ENCODE results near the gene CCNQ. TPM values are rescaled to one million over a fixed set of nuclear protein-coding genes. Genes with fewer than 3 reads are reported as not detected.

The CCNQ gene
- total RNA-seq, 5 donors from 2014 or later (not counting 1 experiment from before 2014, with no cell fraction given), result 12.5 to 29.8 (median 25.5) TPM

DNA sequence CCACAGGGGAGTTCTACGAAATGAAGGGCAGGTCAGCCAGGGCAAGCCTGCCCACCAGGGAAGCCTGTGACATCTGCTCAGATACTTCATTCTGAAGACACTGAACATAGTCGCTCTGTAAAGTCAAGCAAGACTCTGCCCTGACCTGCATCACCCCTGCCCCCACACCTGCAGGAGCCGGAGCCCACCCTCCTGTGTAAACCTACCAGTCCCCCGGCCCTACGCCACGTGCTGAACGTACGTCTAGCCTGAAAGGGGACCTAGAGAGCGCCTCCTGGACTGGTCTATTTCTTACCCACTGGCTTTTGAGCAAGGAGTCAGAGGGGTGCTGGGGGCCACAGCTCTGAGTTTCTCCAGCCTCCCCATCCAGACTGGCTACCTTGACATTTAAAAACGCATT, 11.6 kb downstream of the CCNQ start:
- ChIA-PET CTCF (no interaction called here), POLR2A (no interaction called here)
- Histone ChIP-seq H3K4me3 (ENCODE audit: control insufficient read depth in 1 of 2, extremely low read depth in 1 of 2, low read length in 1 of 2) (no peak overlapping the region), H3K27me3 (replicated peaks in 1 of 2; ENCODE audit: control insufficient read depth in 2 of 2, extremely low read depth in 1 of 2, insufficient read depth in 2 of 2, low read length in 1 of 2) (no peaks in the 10 kb centered on the region), H3K9me3 (no peaks in the 10 kb centered on the region), H3K36me3 (ENCODE audit: control insufficient read depth in 2 of 2, extremely low read depth in 1 of 2, insufficient read depth in 1 of 2, low read length in 1 of 2) (peaks cover 10 to 25% of the 10 kb centered on the region in 2 donors), H3K27ac (ENCODE audit: low read length) (no peak overlapping the region), H3K4me1 (ENCODE audit: control insufficient read depth in 1 of 2, extremely low read depth in 1 of 2, insufficient read depth in 2 of 2, low read length in 2 of 2) (peaks cover 3 to 16% of the 10 kb centered on the region in 2 experiments)
- no peak overlapping the region for H3K4me3 Mint-ChIP-seq
- peaks cover 16 to 17% (median 17%) of the 10 kb centered on the region in 3 donors for H3K4me1 Mint-ChIP-seq
- no peak for DNase-seq
- peaks cover 25% of the 10 kb centered on the region for H3K36me3 Mint-ChIP-seq
- no peak for ATAC-seq (replicated peaks in 1 of 4)
- no peak overlapping the region for H3K27ac Mint-ChIP-seq
- H3K9me3 Mint-ChIP-seq, result no peaks in the 10 kb centered on the region
- peaks cover 0 to 6% of the 10 kb centered on the region in 2 donors for H3K27me3 Mint-ChIP-seq
- WGBS (ENCODE audit: insufficient coverage), result 100% methylated on average over 1 of the region's 10 CpGs

DNA sequence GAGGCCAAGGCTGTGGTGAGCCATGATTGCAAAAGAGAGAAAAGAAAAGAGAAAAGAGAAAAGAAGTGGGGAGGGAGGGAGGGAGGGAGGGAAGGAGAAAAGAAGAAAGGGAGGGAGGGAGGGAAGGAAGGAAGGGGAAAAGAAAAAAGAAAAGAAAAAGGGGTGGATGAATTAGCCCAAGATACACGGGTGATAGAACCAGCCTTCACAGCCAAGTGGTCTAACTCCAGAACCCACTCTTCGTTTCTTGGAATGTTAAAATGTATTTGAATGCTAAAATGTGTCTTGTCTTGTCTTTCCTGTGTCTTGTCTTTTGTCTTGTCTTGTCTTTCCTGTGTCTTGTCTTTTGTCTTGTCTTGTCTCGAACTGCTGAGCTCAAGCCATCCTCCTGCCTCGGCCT, 13.1 kb downstream of the CCNQ start:
- peaks cover 0 to 3% of the 10 kb centered on the region in 2 donors for H3K27me3 Mint-ChIP-seq

DNA sequence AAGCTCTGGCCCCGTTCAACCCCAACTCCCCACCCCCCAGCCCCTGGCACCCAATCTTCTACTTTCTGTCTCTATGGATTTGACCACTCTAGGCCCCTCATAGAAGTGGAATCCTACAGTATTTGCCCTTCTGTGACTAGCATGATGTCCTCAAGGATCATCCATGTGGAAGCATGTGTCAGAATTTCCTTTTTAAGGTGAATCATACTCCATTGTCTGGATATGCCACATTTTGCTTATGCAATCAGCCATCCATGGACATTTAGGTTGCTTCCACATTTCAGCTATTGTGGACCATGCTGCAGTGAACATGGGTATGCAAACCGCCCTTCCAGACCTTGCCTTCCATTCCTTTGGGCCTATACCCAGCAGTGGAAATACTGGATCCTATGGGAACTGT, 15.5 kb downstream of the CCNQ start:
- DNase-seq (no peak), ATAC-seq (replicated peaks in 1 of 4) (no peak)
- H3K4me1 ChIP-seq (ENCODE audit: control insufficient read depth in 1 of 2, extremely low read depth in 1 of 2, insufficient read depth in 2 of 2, low read length in 2 of 2), result peaks cover 3 to 23% of the 10 kb centered on the region in 2 experiments
- 0% methylated on average over 1 of the region's 2 CpGs for WGBS (ENCODE audit: insufficient coverage)
- H3K9me3 ChIP-seq, result no peaks in the 10 kb centered on the region
- ChIA-PET POLR2A (no interaction called here), CTCF (interaction anchor here in 1 of 2 donors (1.0 kb wide), 1 partner anchor 27 kb away, joined by 3 read pairs; no protein-coding TSS in a partner anchor)
- no peak overlapping the region for H3K27ac ChIP-seq (ENCODE audit: low read length)
- peak overlapping the region; percentile 47 to 55 (median 54) for H3K4me3 Mint-ChIP-seq
- peaks cover 16 to 31% (median 27%) of the 10 kb centered on the region in 3 donors for H3K4me1 Mint-ChIP-seq
- H3K36me3 ChIP-seq (ENCODE audit: control insufficient read depth in 2 of 2, extremely low read depth in 1 of 2, insufficient read depth in 1 of 2, low read length in 1 of 2), result peaks cover 0 to 11% of the 10 kb centered on the region in 2 donors
- H3K27ac Mint-ChIP-seq, result peak overlapping the region; percentile 87 to 88
- H3K9me3 Mint-ChIP-seq, result no peaks in the 10 kb centered on the region
- H3K27me3 ChIP-seq (replicated peaks in 1 of 2; ENCODE audit: control insufficient read depth in 2 of 2, extremely low read depth in 1 of 2, insufficient read depth in 2 of 2, low read length in 1 of 2), result no peaks in the 10 kb centered on the region
- peaks cover 0 to 9% of the 10 kb centered on the region in 2 donors for H3K27me3 Mint-ChIP-seq
- no peak overlapping the region for H3K4me3 ChIP-seq (ENCODE audit: control insufficient read depth in 1 of 2, extremely low read depth in 1 of 2, low read length in 1 of 2)
- H3K36me3 Mint-ChIP-seq, result peaks cover 14% of the 10 kb centered on the region

More for the DNA sequence above, 13.1 kb downstream of the CCNQ start:
- H3K36me3 ChIP-seq (ENCODE audit: control insufficient read depth in 2 of 2, extremely low read depth in 1 of 2, insufficient read depth in 1 of 2, low read length in 1 of 2), result peaks cover 4 to 20% of the 10 kb centered on the region in 2 donors
- no peaks in the 10 kb centered on the region for H3K9me3 ChIP-seq
- peaks cover 16 to 25% (median 24%) of the 10 kb centered on the region in 3 donors for H3K4me1 Mint-ChIP-seq
- no peak overlapping the region for H3K27ac Mint-ChIP-seq
- H3K36me3 Mint-ChIP-seq, result peaks cover 18% of the 10 kb centered on the region
- ChIA-PET CTCF (interaction anchor here in 1 of 2 donors (0.7 kb wide), 1 partner anchor 70 kb away, joined by 3 read pairs; no protein-coding TSS in a partner anchor), POLR2A (no interaction called here)
- ATAC-seq (replicated peaks in 1 of 4), result no peak
- no peaks in the 10 kb centered on the region for H3K27me3 ChIP-seq (replicated peaks in 1 of 2; ENCODE audit: control insufficient read depth in 2 of 2, extremely low read depth in 1 of 2, insufficient read depth in 2 of 2, low read length in 1 of 2)
- no CpG with 5 or more reads among the region's 4 CpGs for WGBS (ENCODE audit: insufficient coverage)
- no peak overlapping the region for H3K4me3 Mint-ChIP-seq
- no peak for DNase-seq
- H3K4me1 ChIP-seq (ENCODE audit: control insufficient read depth in 1 of 2, extremely low read depth in 1 of 2, insufficient read depth in 2 of 2, low read length in 2 of 2), result peaks cover 3 to 23% of the 10 kb centered on the region in 2 experiments
- H3K9me3 Mint-ChIP-seq, result no peaks in the 10 kb centered on the region
- no peak overlapping the region for H3K4me3 ChIP-seq (ENCODE audit: control insufficient read depth in 1 of 2, extremely low read depth in 1 of 2, low read length in 1 of 2)
- no peak overlapping the region for H3K27ac ChIP-seq (ENCODE audit: low read length)

DNA sequence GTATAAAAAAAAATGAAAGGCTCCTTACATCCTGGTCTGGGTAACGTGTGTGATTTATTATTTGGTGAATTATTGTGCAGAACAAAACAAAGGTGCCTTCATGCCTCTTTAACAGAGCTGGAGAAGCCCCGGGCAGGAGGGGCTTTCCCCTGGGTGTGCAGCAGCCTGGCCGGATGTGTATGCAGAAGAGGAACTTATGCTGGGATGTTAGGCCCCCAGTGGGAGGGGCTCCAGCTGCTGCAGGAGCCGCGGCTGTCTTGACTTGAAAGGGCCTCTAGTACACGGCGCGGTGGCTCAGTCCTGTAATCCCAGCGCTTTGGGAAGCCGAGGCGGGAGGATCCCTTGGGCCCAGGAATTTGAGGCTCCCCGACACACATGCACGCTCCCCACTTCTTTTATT, 16.0 kb downstream of the CCNQ start:
- Histone ChIP-seq H3K27ac (ENCODE audit: low read length) (no peak overlapping the region), H3K9me3 (no peaks in the 10 kb centered on the region), H3K4me1 (ENCODE audit: control insufficient read depth in 1 of 2, extremely low read depth in 1 of 2, insufficient read depth in 2 of 2, low read length in 2 of 2) (peaks cover 3 to 23% of the 10 kb centered on the region in 2 experiments), H3K36me3 (ENCODE audit: control insufficient read depth in 2 of 2, extremely low read depth in 1 of 2, insufficient read depth in 1 of 2, low read length in 1 of 2) (peaks cover 0 to 8% of the 10 kb centered on the region in 2 donors), H3K27me3 (replicated peaks in 1 of 2; ENCODE audit: control insufficient read depth in 2 of 2, extremely low read depth in 1 of 2, insufficient read depth in 2 of 2, low read length in 1 of 2) (no peaks in the 10 kb centered on the region), H3K4me3 (ENCODE audit: control insufficient read depth in 1 of 2, extremely low read depth in 1 of 2, low read length in 1 of 2) (no peak overlapping the region)
- Mint-ChIP-seq H3K4me3 (peak overlapping the region; percentile 47 to 55 (median 54)), H3K27ac (peak overlapping the region; percentile 87 to 88), H3K4me1 (peaks cover 16 to 31% (median 27%) of the 10 kb centered on the region in 3 donors), H3K27me3 (peaks cover 0 to 9% of the 10 kb centered on the region in 2 donors), H3K9me3 (no peaks in the 10 kb centered on the region), H3K36me3 (peaks cover 9% of the 10 kb centered on the region)
- ChIA-PET CTCF (interaction anchor here in 1 of 2 donors (0.6 to 1.0 kb wide), 2 partner anchors 27 to 679 kb away, joined by 3 read pairs; no protein-coding TSS in a partner anchor), POLR2A (no interaction called here)
- 0% methylated on average over 3 of the region's 13 CpGs for WGBS (ENCODE audit: insufficient coverage)
- ATAC-seq (replicated peaks in 1 of 4), result peak; percentile 98 to 100 (median 100)
- peak; percentile 25 to 83 (median 69) for DNase-seq

DNA sequence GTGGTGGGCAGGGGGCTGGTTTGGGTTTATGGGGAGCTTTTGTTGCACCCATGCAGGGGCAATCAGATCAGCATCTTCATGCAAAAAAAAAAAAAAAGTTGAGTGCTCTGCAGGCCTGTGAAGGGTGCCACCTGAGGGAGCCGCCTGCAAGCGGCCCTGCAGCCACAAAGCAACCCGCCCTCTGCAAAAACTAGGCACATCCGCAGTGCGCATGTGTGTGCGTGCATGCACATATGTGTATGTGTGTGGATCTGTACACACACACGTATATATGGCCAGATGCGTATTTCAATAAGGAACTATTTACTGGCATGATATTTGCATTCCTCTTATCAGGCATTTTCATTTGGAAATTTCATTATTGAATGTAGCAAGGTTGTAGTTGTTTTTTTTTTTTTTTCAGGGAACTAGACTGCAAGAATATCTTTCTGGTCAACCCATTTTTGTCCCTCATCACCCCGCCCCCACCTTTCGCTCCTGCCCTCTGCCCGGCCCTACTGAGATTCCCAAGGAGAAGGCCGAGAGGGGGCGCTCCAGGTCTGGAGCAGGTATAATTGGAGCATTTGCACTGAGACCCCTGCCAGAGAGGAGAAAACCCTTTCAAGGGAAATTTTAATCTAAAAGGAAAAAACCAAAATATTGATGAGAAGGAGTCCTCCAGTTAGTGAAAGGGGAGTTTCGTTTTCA, 18.1 kb downstream of the CCNQ start:
- Histone ChIP-seq H3K4me1 (ENCODE audit: control insufficient read depth in 1 of 2, extremely low read depth in 1 of 2, insufficient read depth in 2 of 2, low read length in 2 of 2) (peaks cover 3 to 23% of the 10 kb centered on the region in 2 experiments), H3K27me3 (replicated peaks in 1 of 2; ENCODE audit: control insufficient read depth in 2 of 2, extremely low read depth in 1 of 2, insufficient read depth in 2 of 2, low read length in 1 of 2) (no peaks in the 10 kb centered on the region), H3K27ac (ENCODE audit: low read length) (no peak overlapping the region), H3K9me3 (no peaks in the 10 kb centered on the region), H3K4me3 (ENCODE audit: control insufficient read depth in 1 of 2, extremely low read depth in 1 of 2, low read length in 1 of 2) (no peak overlapping the region), H3K36me3 (ENCODE audit: control insufficient read depth in 2 of 2, extremely low read depth in 1 of 2, insufficient read depth in 1 of 2, low read length in 1 of 2) (no peaks in the 10 kb centered on the region)
- Mint-ChIP-seq H3K4me1 (peaks cover 16 to 31% (median 27%) of the 10 kb centered on the region in 3 donors), H3K4me3 (no peak overlapping the region), H3K9me3 (no peaks in the 10 kb centered on the region), H3K36me3 (no peaks in the 10 kb centered on the region), H3K27ac (peak overlapping the region in 1 of 2 donors; percentile 28), H3K27me3 (peaks cover 0 to 5% of the 10 kb centered on the region in 2 donors)
- WGBS (ENCODE audit: insufficient coverage), result 0% methylated on average over 3 of the region's 14 CpGs
- peak in 1 of 4 experiments; percentile 41 for ATAC-seq (replicated peaks in 1 of 4)
- ChIA-PET POLR2A (interaction anchor here in 1 of 2 donors (0.6 kb wide), 1 partner anchor 682 kb away, joined by 4 read pairs; no protein-coding TSS in a partner anchor), CTCF (interaction anchor here (0.6 kb wide), 2 partner anchors 42 to 417 kb away, joined by 4 to 5 read pairs; no protein-coding TSS in a partner anchor)
- peak in 10 of 35 experiments; percentile 5 to 35 (median 15) for DNase-seq

DNA sequence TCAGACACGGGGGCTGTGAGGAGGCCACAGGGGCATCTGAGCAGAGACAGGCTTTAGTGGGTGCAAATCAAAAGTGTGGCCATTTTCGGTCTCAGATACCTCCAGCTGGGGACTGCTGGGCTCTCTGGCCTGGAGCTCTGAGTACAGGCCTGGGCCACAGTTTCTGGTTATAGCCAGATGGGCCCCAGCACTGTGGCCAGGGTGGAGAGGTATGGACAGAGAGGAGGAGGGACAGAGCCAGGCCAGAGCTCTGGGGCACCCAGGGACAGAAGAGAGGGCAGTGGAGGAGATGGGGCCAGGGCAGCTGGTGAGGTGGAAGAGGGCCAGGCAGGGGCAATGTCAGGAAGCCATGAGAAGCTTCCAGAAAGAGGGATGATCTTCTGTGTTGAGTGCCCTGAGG, 20.1 kb downstream of the CCNQ start:
- Mint-ChIP-seq H3K36me3 (no peaks in the 10 kb centered on the region), H3K27ac (peak overlapping the region in 1 of 2 donors; percentile 8), H3K4me1 (peaks cover 14 to 30% (median 26%) of the 10 kb centered on the region in 3 donors), H3K27me3 (peaks cover 0 to 5% of the 10 kb centered on the region in 2 donors), H3K9me3 (no peaks in the 10 kb centered on the region), H3K4me3 (no peak overlapping the region)
- WGBS (ENCODE audit: insufficient coverage), result 88% methylated on average over 2 of the region's 2 CpGs
- no peak for DNase-seq
- CTCF ChIA-PET, result interaction anchor here in 1 of 2 donors (1.1 kb wide), 1 partner anchor 11 kb away, joined by 3 read pairs; no protein-coding TSS in a partner anchor
- POLR2A ChIA-PET, result no interaction called here
- Histone ChIP-seq H3K4me1 (ENCODE audit: control insufficient read depth in 1 of 2, extremely low read depth in 1 of 2, insufficient read depth in 2 of 2, low read length in 2 of 2) (peaks cover 3 to 21% of the 10 kb centered on the region in 2 experiments), H3K36me3 (ENCODE audit: control insufficient read depth in 2 of 2, extremely low read depth in 1 of 2, insufficient read depth in 1 of 2, low read length in 1 of 2) (no peaks in the 10 kb centered on the region), H3K27me3 (replicated peaks in 1 of 2; ENCODE audit: control insufficient read depth in 2 of 2, extremely low read depth in 1 of 2, insufficient read depth in 2 of 2, low read length in 1 of 2) (no peaks in the 10 kb centered on the region), H3K9me3 (no peaks in the 10 kb centered on the region), H3K4me3 (ENCODE audit: control insufficient read depth in 1 of 2, extremely low read depth in 1 of 2, low read length in 1 of 2) (no peak overlapping the region), H3K27ac (ENCODE audit: low read length) (no peak overlapping the region)
- no peak for ATAC-seq (replicated peaks in 1 of 4)

Measured in T-cell (primary cell).